Ishikawa (cell line): ENCODE measurements around the gene PFDN5.

Experiments used
- CEBPB ChIP-seq: IDR thresholded peaks from 2 replicates; pipeline ENCODE4 v1.6.1; 2012
- CREB1 ChIP-seq: IDR thresholded peaks from 2 replicates; pipeline ENCODE4 v1.6.1; 2012; ENCODE audit warnings: low read depth
- EGR1 ChIP-seq: IDR thresholded peaks from 2 replicates; pipeline ENCODE4 v1.6.1; 2012
- EP300 ChIP-seq: IDR thresholded peaks from 2 replicates; pipeline ENCODE4 v1.6.1; 2012; ENCODE audit warnings: borderline replicate concordance
- FOXM1 ChIP-seq: IDR thresholded peaks from 2 replicates; pipeline ENCODE4 v1.6.1; 2012; ENCODE audit warnings: low read depth, borderline replicate concordance
- MAX ChIP-seq: IDR thresholded peaks from 2 replicates; pipeline ENCODE4 v1.6.1; 2012
- NFIC ChIP-seq: IDR thresholded peaks from 2 replicates; pipeline ENCODE4 v1.6.1; 2012
- RAD21 ChIP-seq: IDR thresholded peaks from 2 replicates; pipeline ENCODE4 v1.6.1; 2012; ENCODE audit warnings: low read depth
- REST ChIP-seq: IDR thresholded peaks from 2 replicates; pipeline ENCODE4 v1.6.1; 2012; ENCODE audit warnings: low read depth, mild to moderate bottlenecking
- TAF1 ChIP-seq: IDR thresholded peaks from 2 replicates; pipeline ENCODE4 v1.6.1; 2012; ENCODE audit warnings: low read depth, mild to moderate bottlenecking
- TCF12 ChIP-seq: IDR thresholded peaks from 2 replicates; pipeline ENCODE4 v1.6.1; 2012; ENCODE audit warnings: low read depth
- TEAD4 ChIP-seq: IDR thresholded peaks from 2 replicates; pipeline ENCODE4 v1.6.1; 2012
- USF1 ChIP-seq: IDR thresholded peaks from 2 replicates; pipeline ENCODE4 v1.6.1; 2012
- YY1 ChIP-seq: IDR thresholded peaks from 2 replicates; pipeline ENCODE4 v1.6.1; 2012; ENCODE audit warnings: low read depth
- ZBTB7A ChIP-seq: IDR thresholded peaks from 2 replicates; pipeline ENCODE4 v1.6.1; 2012; ENCODE audit warnings: low read depth

Gene PFDN5

GRCh38 chr12:53333289-53333688 lies 37.9 kb downstream of the PFDN5 start:
- TF ChIP-seq FOXM1 (no peak), EP300 (no peak), CREB1 (no peak), RAD21 (no peak), ZBTB7A (no peak), NFIC (no peak), REST (no peak), YY1 (no peak), MAX (no peak), TCF12 (no peak), TAF1 (no peak), USF1 (no peak), CEBPB (no peak), EGR1 (no peak), TEAD4 (no peak)

GRCh38 chr12:53333845-53334244 lies 38.5 kb downstream of the PFDN5 start:
- TF ChIP-seq MAX (no peak), CEBPB (no peak), YY1 (no peak), TAF1 (no peak), RAD21 (no peak), TCF12 (no peak), EP300 (no peak), FOXM1 (no peak), NFIC (no peak), ZBTB7A (no peak), REST (no peak), TEAD4 (no peak), USF1 (no peak), EGR1 (no peak), CREB1 (no peak)

GRCh38 chr12:53334822-53335221 lies 39.5 kb downstream of the PFDN5 start:
- TF ChIP-seq EGR1 (no peak), CEBPB (no peak), TAF1 (no peak), NFIC (no peak)

GRCh38 chr12:53336181-53336681 lies 40.9 kb downstream of the PFDN5 start, which contains the start of gene SP7:
Gene SP7, minus strand, starts transcription at chr12:53336354. Its CDS starts 708 bp downstream, at chr12:53335646.
- no peak for TF ChIP-seq FOXM1
- TF ChIP-seq USF1 = no peak
- no peak for TF ChIP-seq RAD21
- TF ChIP-seq YY1 = no peak
- TF ChIP-seq CEBPB = no peak

GRCh38 chr12:53338017-53338416 lies 42.7 kb downstream of the PFDN5 start:
- no peak for TF ChIP-seq REST
- no peak for TF ChIP-seq MAX
- no peak for TF ChIP-seq RAD21
- TF ChIP-seq TCF12 = no peak
- TF ChIP-seq EP300 = no peak
- no peak for TF ChIP-seq USF1
- no peak for TF ChIP-seq NFIC
- TF ChIP-seq TEAD4 = no peak
